Osteocyte (in vitro differentiated cells): Measurements from ENCODE around the gene ADAMTSL1. TPM values are rescaled to one million over a fixed set of nuclear protein-coding genes. Genes with fewer than 3 reads are reported as not detected.
A peak's percentile ranks its signal among the peaks of the same experiment; 100 is the strongest.

Source experiments
- DNase-seq: peaks from one replicate; pipeline ENCODE4 v3.0.0; 2021; ENCODE audit warnings: mixed read lengths; ENCODE audit not compliant: unreplicated experiment; ENCODE audit errors: extremely low spot score
- H3K27ac Mint-ChIP-seq: one replicate; pipeline ENCODE4 v1.8.0; 2021; ENCODE audit warnings: mild to moderate bottlenecking, mixed read lengths; ENCODE audit not compliant: unreplicated experiment
- H3K27me3 Mint-ChIP-seq: one replicate; pipeline ENCODE4 v1.8.0; 2021; ENCODE audit warnings: mixed read lengths; ENCODE audit not compliant: unreplicated experiment
- H3K36me3 Mint-ChIP-seq: one replicate; pipeline ENCODE4 v1.8.0; 2021; ENCODE audit warnings: mixed read lengths; ENCODE audit not compliant: unreplicated experiment
- H3K4me1 Mint-ChIP-seq: one replicate; pipeline ENCODE4 v1.8.0; 2021; ENCODE audit warnings: mixed read lengths; ENCODE audit not compliant: unreplicated experiment
- H3K4me3 Mint-ChIP-seq: one replicate; pipeline ENCODE4 v1.8.0; 2021; ENCODE audit warnings: mild to moderate bottlenecking, moderate library complexity, mixed read lengths; ENCODE audit not compliant: unreplicated experiment
- H3K9me3 Mint-ChIP-seq: one replicate; pipeline ENCODE4 v1.8.0; 2021; ENCODE audit warnings: mixed read lengths; ENCODE audit not compliant: unreplicated experiment
- total RNA-seq: library from RNA; stranded (reverse); gene quantifications from 2 replicates; pipeline ENCODE4 v1.2.1, GENCODE V29; 2021
- TF ChIP-seq, protein P1 (sequence below): fragments of 200-600 bp; sonication (generic); IDR thresholded peaks from 2 replicates; pipeline ENCODE4 v1.5.0; 2021; ENCODE audit warnings: antibody characterized with exemption, mild to moderate bottlenecking, moderate library complexity

ADAMTSL1 gene
- total RNA-seq, 1 donor from 2014 or later: 1.5 TPM

DNA sequence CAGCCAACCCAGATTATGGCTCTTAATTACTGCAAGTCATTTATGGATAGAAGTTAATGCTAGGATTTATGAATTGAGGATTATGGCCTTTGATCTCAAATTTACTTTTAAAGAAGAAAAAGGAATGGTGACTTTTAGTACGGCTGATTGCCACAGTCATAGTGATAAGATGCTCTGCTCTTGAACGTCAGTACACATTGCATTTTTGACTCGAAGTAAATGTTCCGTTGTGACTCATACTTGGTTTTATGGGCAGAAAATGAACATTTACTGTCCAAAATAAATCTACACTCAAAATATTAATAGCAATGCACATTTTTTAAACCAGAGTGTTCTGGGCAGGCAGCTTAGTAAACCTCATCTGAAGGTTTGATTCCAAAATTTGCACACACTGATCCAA lies 830 bp downstream of the ADAMTSL1 start:
- Mint-ChIP-seq H3K4me3 (peak overlapping the region; percentile 67), H3K4me1 (peaks cover 18% of the 10 kb centered on the region), H3K27ac (peak overlapping the region; percentile 60)

DNA sequence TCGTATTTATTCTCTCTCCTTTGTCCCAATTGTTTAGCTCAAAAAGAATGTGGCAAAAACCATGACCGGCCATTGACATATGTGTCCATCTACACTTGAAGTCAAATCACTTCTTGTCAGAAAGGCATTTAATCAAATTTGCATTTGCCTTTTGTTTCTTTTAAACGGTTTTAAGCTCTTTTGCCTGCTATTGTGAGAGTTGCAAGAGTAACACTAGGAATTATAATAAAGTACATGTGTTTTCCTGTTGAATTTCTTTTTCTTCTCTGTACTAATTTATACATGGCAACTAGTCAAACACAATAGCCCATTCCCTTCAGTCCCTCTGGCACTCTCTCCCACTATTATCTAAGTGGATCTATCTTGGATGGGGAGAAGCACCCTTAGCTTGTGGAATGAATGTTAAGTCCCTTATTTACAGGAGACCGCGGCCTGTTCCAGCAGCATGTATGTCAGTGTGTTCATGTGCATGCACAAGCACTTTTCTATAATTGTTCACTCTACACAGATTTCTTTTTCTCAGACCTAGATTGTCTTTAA lies 3.2 kb downstream of the ADAMTSL1 start:
- H3K27me3 Mint-ChIP-seq: no peaks in the 10 kb centered on the region

More for the DNA sequence above, 830 bp downstream of the ADAMTSL1 start:
- DNase-seq: no peak
- H3K27me3 Mint-ChIP-seq: no peaks in the 10 kb centered on the region
- H3K36me3 Mint-ChIP-seq: no peaks in the 10 kb centered on the region
- H3K9me3 Mint-ChIP-seq: peaks cover under 1% of the 10 kb centered on the region
- TF ChIP-seq, protein P1, sequence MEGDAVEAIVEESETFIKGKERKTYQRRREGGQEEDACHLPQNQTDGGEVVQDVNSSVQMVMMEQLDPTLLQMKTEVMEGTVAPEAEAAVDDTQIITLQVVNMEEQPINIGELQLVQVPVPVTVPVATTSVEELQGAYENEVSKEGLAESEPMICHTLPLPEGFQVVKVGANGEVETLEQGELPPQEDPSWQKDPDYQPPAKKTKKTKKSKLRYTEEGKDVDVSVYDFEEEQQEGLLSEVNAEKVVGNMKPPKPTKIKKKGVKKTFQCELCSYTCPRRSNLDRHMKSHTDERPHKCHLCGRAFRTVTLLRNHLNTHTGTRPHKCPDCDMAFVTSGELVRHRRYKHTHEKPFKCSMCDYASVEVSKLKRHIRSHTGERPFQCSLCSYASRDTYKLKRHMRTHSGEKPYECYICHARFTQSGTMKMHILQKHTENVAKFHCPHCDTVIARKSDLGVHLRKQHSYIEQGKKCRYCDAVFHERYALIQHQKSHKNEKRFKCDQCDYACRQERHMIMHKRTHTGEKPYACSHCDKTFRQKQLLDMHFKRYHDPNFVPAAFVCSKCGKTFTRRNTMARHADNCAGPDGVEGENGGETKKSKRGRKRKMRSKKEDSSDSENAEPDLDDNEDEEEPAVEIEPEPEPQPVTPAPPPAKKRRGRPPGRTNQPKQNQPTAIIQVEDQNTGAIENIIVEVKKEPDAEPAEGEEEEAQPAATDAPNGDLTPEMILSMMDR: no peak

GRCh38 chr9:18477719-18478118 lies 3.8 kb downstream of the ADAMTSL1 start:
- H3K9me3 Mint-ChIP-seq: no peaks in the 10 kb centered on the region

More for the DNA sequence above, 3.2 kb downstream of the ADAMTSL1 start:
- Mint-ChIP-seq H3K27ac (no peak overlapping the region), H3K9me3 (no peaks in the 10 kb centered on the region), H3K4me1 (peaks cover 23% of the 10 kb centered on the region), H3K4me3 (no peak overlapping the region), H3K36me3 (no peaks in the 10 kb centered on the region)
- DNase-seq: no peak
- TF ChIP-seq, protein P1: no peak

GRCh38 chr9:18478501-18479361 lies 4.8 kb downstream of the ADAMTSL1 start:
- no peak overlapping the region for H3K27ac Mint-ChIP-seq
- no peak overlapping the region for H3K4me3 Mint-ChIP-seq
- no peaks in the 10 kb centered on the region for H3K36me3 Mint-ChIP-seq
- TF ChIP-seq, protein P1: no peak
- no peak for DNase-seq
- H3K27me3 Mint-ChIP-seq: no peaks in the 10 kb centered on the region
- no peaks in the 10 kb centered on the region for H3K9me3 Mint-ChIP-seq
- H3K4me1 Mint-ChIP-seq: peaks cover 18% of the 10 kb centered on the region

More at GRCh38 chr9:18477719-18478118, 3.8 kb downstream of the ADAMTSL1 start:
- Mint-ChIP-seq H3K36me3 (no peaks in the 10 kb centered on the region), H3K4me3 (no peak overlapping the region), H3K27ac (no peak overlapping the region), H3K27me3 (no peaks in the 10 kb centered on the region), H3K4me1 (peaks cover 23% of the 10 kb centered on the region)
- DNase-seq: no peak
- TF ChIP-seq, protein P1: peak; percentile 21

DNA sequence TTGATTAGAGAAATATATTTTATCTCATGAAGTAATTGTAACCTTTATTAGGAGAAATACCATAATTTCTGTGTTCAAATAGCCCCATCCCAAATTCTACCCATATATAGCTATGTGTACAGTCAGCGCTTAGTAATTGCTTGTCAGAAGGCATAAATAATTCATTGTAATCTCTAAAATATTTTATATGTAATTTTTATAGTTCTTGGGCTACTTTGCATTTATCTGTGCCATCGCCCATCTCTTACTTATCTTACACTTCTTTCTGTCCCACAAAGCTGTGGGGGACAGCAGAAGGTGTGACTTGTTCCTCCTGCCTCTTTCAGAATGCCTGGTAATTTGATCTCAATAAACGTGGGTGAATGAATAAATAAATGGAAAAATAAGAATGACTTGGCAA lies 5.5 kb downstream of the ADAMTSL1 start:
- peaks cover 12% of the 10 kb centered on the region for H3K4me1 Mint-ChIP-seq
- TF ChIP-seq, protein P1: no peak
- H3K27ac Mint-ChIP-seq: no peak overlapping the region
- H3K4me3 Mint-ChIP-seq: no peak overlapping the region
- H3K36me3 Mint-ChIP-seq: no peaks in the 10 kb centered on the region
- no peaks in the 10 kb centered on the region for H3K27me3 Mint-ChIP-seq
- H3K9me3 Mint-ChIP-seq: no peaks in the 10 kb centered on the region
- no peak for DNase-seq
